ENCODE data around the gene AIP. TPM values are rescaled to one million over a fixed set of nuclear protein-coding genes. Genes with fewer than 3 reads are reported as not detected.

The AIP gene
- total RNA-seq (2011; cell fraction: chromatin; rRNA removed; ENCODE audit: low replicate concordance): 16.7 and 49.3 TPM in 2 replicates
- 51.0 and 54.0 TPM in 2 replicates for total RNA-seq (2011; cell fraction: nucleolus; rRNA removed)
- total RNA-seq (2011; cell fraction: nucleoplasm; rRNA removed): 29.5 and 34.8 TPM in 2 replicates
- 92.5 and 101 TPM in 2 replicates for total RNA-seq (2014; rRNA removed)
- 16.6 and 37.0 TPM in 2 replicates for total RNA-seq (2014; rRNA removed; fragmentation: Illumina TruSeq; extraction: Trizol)
- total RNA-seq (2015; rRNA removed; fragmentation: Illumina TruSeq; extraction: Trizol): 50.3 and 52.7 TPM in 2 replicates
- total RNA-seq (2021): 71.2 and 78.3 TPM in 2 replicates
- 66.6 and 98.4 TPM in 2 replicates for polyA plus RNA-seq (2011; rRNA removed)
- 124 and 170 TPM in 2 replicates for polyA plus RNA-seq (2011; cell fraction: cytosol; rRNA removed)
- polyA plus RNA-seq (2011; cell fraction: nucleus; rRNA removed): 61.0 and 75.7 TPM in 2 replicates
- polyA plus RNA-seq (2012): 81.9 and 121 TPM in 2 replicates
- 40.2 and 66.9 TPM in 2 replicates for polyA plus RNA-seq (2014; fragmentation: Illumina TruSeq; extraction: Trizol)
- 10 to 100 TPM in 1 of 2 experiments, 1 to 10 TPM in 1; 5.2 to 16.2 TPM for polyA plus RNA-seq (2014; fragmentation: Nextera tagmentation; extraction: Ambion mirVana)
- polyA plus RNA-seq (2014; rRNA removed): 85.1 and 92.7 TPM in 2 replicates
- 43.3 and 59.8 TPM in 2 replicates for polyA minus RNA-seq (2011; rRNA and poly(A)+ RNA removed)
- polyA minus RNA-seq (2011; cell fraction: cytosol; rRNA and poly(A)+ RNA removed): 48.4 and 57.2 TPM in 2 replicates
- polyA minus RNA-seq (2011; cell fraction: nucleus; rRNA and poly(A)+ RNA removed): 22.1 and 26.9 TPM in 2 replicates
- Bru-seq, nascent RNA: percentile 72 among the genes with signal in this experiment
- BruChase-seq, experiment 1, labeled RNA remaining after a 2-hour chase: percentile 67 among the genes with signal in this experiment
- percentile 67 among the genes with signal in this experiment for BruChase-seq, experiment 2, labeled RNA remaining after a 6-hour chase
- long read RNA-seq, experiment 1, transcript AIP-203 (5 exons, 815 nt): minor isoform, 14 of 212 reads
- long read RNA-seq, experiment 1, transcript AIP-201 (6 exons, 1,221 nt): major isoform, 155 of 212 reads
- long read RNA-seq, experiment 1, partial matches to known transcripts: 17 of 212 reads
- long read RNA-seq, experiment 1, other reads (novel, unspliced or antisense): 26 of 212 reads
- long read RNA-seq, experiment 2, transcript AIP-201 (6 exons, 1,221 nt): major isoform, 56 of 81 reads
- long read RNA-seq, experiment 2, partial matches to known transcripts: 8 of 81 reads
- long read RNA-seq, experiment 2, other reads (novel, unspliced or antisense): 11 of 81 reads
- long read RNA-seq, experiment 3, transcript AIP-201 (6 exons, 1,221 nt): major isoform, 63 of 76 reads
- long read RNA-seq, experiment 3, partial matches to known transcripts: 6 of 76 reads
- long read RNA-seq, experiment 3, other reads (novel, unspliced or antisense): 4 of 76 reads

GRCh38 chr11:67482827-67483798, at the start of gene AIP:
Gene AIP, plus strand, starts transcription at chr11:67483026. Its CDS starts 133 bp downstream, at chr11:67483159.
- POLR2A ChIA-PET: interaction anchor here (0.6 to 1.0 kb wide), 8 partner anchors 9 to 147 kb away, joined by 3 to 5 read pairs (median 4); partner anchors contain the start of gene PPP1CA
- CTCF ChIA-PET (ENCODE audit: low intra/inter-chr PET ratio): interaction anchor here (0.7 kb wide), 1 partner anchor 445 kb away, joined by 3 read pairs; no protein-coding TSS in a partner anchor
- peak within 1 kb of the TSS; percentile 90 for H2AFZ ChIP-seq (ENCODE audit: low read depth, low read length)
- peaks cover 34% of the 10 kb centered on the region for H3K79me2 ChIP-seq (ENCODE audit: control insufficient read depth, insufficient read depth, low read length)
- H3K4me3 ChIP-seq: peak within 1 kb of the TSS; percentile 49
- no peaks in the 10 kb centered on the region for H3K27me3 ChIP-seq (ENCODE audit: control insufficient read depth in 2 of 2, insufficient read depth in 2 of 2, low read length in 2 of 2)
- no peaks in the 10 kb centered on the region for H3K9me3 ChIP-seq (replicated peaks; ENCODE audit: control insufficient read depth, insufficient read depth, low read depth, low read length)
- 5% methylated on average over 55 of the region's 60 CpGs for WGBS (ENCODE audit: insufficient coverage, low coverage, missing lambda C conversion rate)
- FAIRE-seq (peak; percentile 98), DNase-seq (ENCODE audit: extremely low read depth in 1 of 4, low spot score in 3 of 4) (peak; percentile 97 to 99 (median 98)), ATAC-seq (peak; percentile 98)
- H3K9me1 ChIP-seq (ENCODE audit: control insufficient read depth, insufficient read depth, low read length): no peaks in the 10 kb centered on the region
- no peaks in the 10 kb centered on the region for H4K20me1 ChIP-seq (replicated peaks; ENCODE audit: control insufficient read depth, insufficient read depth, low read length)
- in situ Hi-C loops (cut with MboI): no loop called here
- H3K4me1 ChIP-seq (replicated peaks in 1 of 2; ENCODE audit: control insufficient read depth in 2 of 2, insufficient read depth in 2 of 2, low read length in 2 of 2): peaks cover 29 to 49% of the 10 kb centered on the region in 2 experiments
- peaks cover 11% of the 10 kb centered on the region; the same call in 1 of the 3 replicates for H3K36me3 ChIP-seq (ENCODE audit: control insufficient read depth, insufficient read depth, low read length)
- peak within 1 kb of the TSS; percentile 73 for H3K27ac ChIP-seq (ENCODE audit: extremely low read depth, low read depth, low read length)
- peak within 1 kb of the TSS; percentile 61 to 87 for H3K9ac ChIP-seq (ENCODE audit: insufficient read depth in 1 of 2, low read depth in 2 of 2, low read length in 2 of 2)
- intact Hi-C loops (cut with micrococcal nuclease): loop anchor here (1.0 to 5.0 kb wide), 2 partner anchors 21 to 81 kb away; partner anchors contain the start of genes PPP1CA and TBC1D10C
- BruUV-seq (replicated peaks): TSS peak; percentile 76
- H3K4me2 ChIP-seq (ENCODE audit: insufficient read depth, low read length): peak within 1 kb of the TSS; percentile 78
- TF ChIP-seq SIN3B (IDR thresholded peaks at IDR 0.05; ENCODE audit: low read depth): peak; percentile 94
- peak; percentile 63; the same call in 1 of the 2 replicates for TF ChIP-seq ATF2 (CRISPR knock-in tag; IDR thresholded peaks at IDR 0.05)
- TF ChIP-seq HDAC2 (IDR thresholded peaks at IDR 0.05): peak; percentile 84; the same call in 1 of the 2 replicates
- TF ChIP-seq CREB1 (IDR thresholded peaks at IDR 0.05): peak; percentile 56; the same call in 1 of the 2 replicates
- peak; percentile 85; the same call in 1 of the 2 replicates for TF ChIP-seq CREB1 (CRISPR knock-in tag; IDR thresholded peaks at IDR 0.05)
- no peak for TF ChIP-seq XRCC3 (IDR thresholded peaks at IDR 0.05)
- TF ChIP-seq ZNF184 (CRISPR knock-in tag; IDR thresholded peaks at IDR 0.05): no peak
- peak; percentile 100 for TF ChIP-seq FOXP1 (CRISPR knock-in tag; IDR thresholded peaks at IDR 0.05)
- TF ChIP-seq LCOR (CRISPR knock-in tag; IDR thresholded peaks at IDR 0.05): peak; percentile 100
- TF ChIP-seq GMEB1 (CRISPR knock-in tag; IDR thresholded peaks at IDR 0.05): 0 out of 2 replicates have a peak, but pooled peaks have one; percentile 15
- 0 out of 2 replicates have a peak, but pooled peaks have one; percentile 5 for TF ChIP-seq SMARCE1 (IDR thresholded peaks at IDR 0.05)
- TF ChIP-seq FOS (IDR thresholded peaks at IDR 0.05; ENCODE audit: extremely low read depth, insufficient read length): peak; percentile 66

All from K562 (cell line).